ENCODE measurements around the gene SPOCD1. TPM values are rescaled to one million over a fixed set of nuclear protein-coding genes. Genes with fewer than 3 reads are reported as not detected.

SPOCD1 gene
- total and polyA plus RNA-seq, 2 donors from 2014 or later: 0.22 to 0.98 TPM

- intact Hi-C loops (cut with DNase I): no loop called here
- FAIRE-seq (no peak), DNase-seq (peak in 3 of 5 donors; percentile 49 to 64 (median 63))
- no peak overlapping the region for H3K27ac ChIP-seq (ENCODE audit: low read depth in 2 of 2, low read length in 2 of 2)
- TF ChIP-seq CTCF (IDR thresholded peaks at IDR 0.05; ENCODE audit: borderline replicate concordance, extremely low read depth, insufficient read depth): no peak
- no peak overlapping the region for H3K4me3 ChIP-seq (ENCODE audit: low read length in 3 of 3)
- no peaks in the 10 kb centered on the region for H3K4me1 ChIP-seq (ENCODE audit: control insufficient read depth in 2 of 3, insufficient read depth in 2 of 3, low read depth in 1 of 3, low read length in 3 of 3)
- H3K9ac ChIP-seq (ENCODE audit: low read length in 3 of 3): no peak overlapping the region
- no peaks in the 10 kb centered on the region for H3K36me3 ChIP-seq (ENCODE audit: control insufficient read depth in 2 of 3, insufficient read depth in 3 of 3, low read length in 3 of 3)
- no peaks in the 10 kb centered on the region for H3K27me3 ChIP-seq (ENCODE audit: control insufficient read depth, insufficient read depth, low read length)
- H3K9me3 ChIP-seq (ENCODE audit: control insufficient read depth in 2 of 3, insufficient read depth in 1 of 3, low read length in 3 of 3): no peaks in the 10 kb centered on the region
These were observed 33.1 kb downstream of the SPOCD1 start for GRCh38 chr1:31782421-31783410.

- peak; percentile 55 to 75 (median 66) for DNase-seq
These were observed 34.0 kb downstream of the SPOCD1 start for GRCh38 chr1:31781756-31782371.

GRCh38 chr1:31781138-31781755, 34.6 kb downstream of the SPOCD1 start:
- H3K4me1 ChIP-seq (ENCODE audit: control insufficient read depth in 2 of 3, insufficient read depth in 2 of 3, low read depth in 1 of 3, low read length in 3 of 3): no peaks in the 10 kb centered on the region
- intact Hi-C loops (cut with DNase I): no loop called here
- peak in 3 of 5 donors; percentile 40 to 58 (median 52) for DNase-seq
- H3K4me3 ChIP-seq (ENCODE audit: low read length in 3 of 3): no peak overlapping the region
- FAIRE-seq: no peak
- H3K36me3 ChIP-seq (ENCODE audit: control insufficient read depth in 2 of 3, insufficient read depth in 3 of 3, low read length in 3 of 3): no peaks in the 10 kb centered on the region
- H3K9ac ChIP-seq (ENCODE audit: low read length in 3 of 3): no peak overlapping the region
- no peaks in the 10 kb centered on the region for H3K9me3 ChIP-seq (ENCODE audit: control insufficient read depth in 2 of 3, insufficient read depth in 1 of 3, low read length in 3 of 3)
- H3K27ac ChIP-seq (ENCODE audit: low read depth in 2 of 2, low read length in 2 of 2): no peak overlapping the region
- no peak for TF ChIP-seq CTCF (IDR thresholded peaks at IDR 0.05; ENCODE audit: borderline replicate concordance, extremely low read depth, insufficient read depth)
- no peaks in the 10 kb centered on the region for H3K27me3 ChIP-seq (ENCODE audit: control insufficient read depth, insufficient read depth, low read length)

More at GRCh38 chr1:31781756-31782371, 34.0 kb downstream of the SPOCD1 start:
- H3K27ac ChIP-seq (ENCODE audit: low read depth in 2 of 2, low read length in 2 of 2): no peak overlapping the region
- no peak overlapping the region for H3K4me3 ChIP-seq (ENCODE audit: low read length in 3 of 3)
- FAIRE-seq: no peak
- intact Hi-C loops (cut with DNase I): no loop called here
- no peaks in the 10 kb centered on the region for H3K36me3 ChIP-seq (ENCODE audit: control insufficient read depth in 2 of 3, insufficient read depth in 3 of 3, low read length in 3 of 3)
- no peaks in the 10 kb centered on the region for H3K9me3 ChIP-seq (ENCODE audit: control insufficient read depth in 2 of 3, insufficient read depth in 1 of 3, low read length in 3 of 3)
- H3K27me3 ChIP-seq (ENCODE audit: control insufficient read depth, insufficient read depth, low read length): no peaks in the 10 kb centered on the region
- H3K4me1 ChIP-seq (ENCODE audit: control insufficient read depth in 2 of 3, insufficient read depth in 2 of 3, low read depth in 1 of 3, low read length in 3 of 3): no peaks in the 10 kb centered on the region
- TF ChIP-seq CTCF (IDR thresholded peaks at IDR 0.05; ENCODE audit: borderline replicate concordance, extremely low read depth, insufficient read depth): no peak
- H3K9ac ChIP-seq (ENCODE audit: low read length in 3 of 3): no peak overlapping the region

Measured in kidney (tissue), 14 donors.